ENCODE data around the gene LDAF1.

DNA sequence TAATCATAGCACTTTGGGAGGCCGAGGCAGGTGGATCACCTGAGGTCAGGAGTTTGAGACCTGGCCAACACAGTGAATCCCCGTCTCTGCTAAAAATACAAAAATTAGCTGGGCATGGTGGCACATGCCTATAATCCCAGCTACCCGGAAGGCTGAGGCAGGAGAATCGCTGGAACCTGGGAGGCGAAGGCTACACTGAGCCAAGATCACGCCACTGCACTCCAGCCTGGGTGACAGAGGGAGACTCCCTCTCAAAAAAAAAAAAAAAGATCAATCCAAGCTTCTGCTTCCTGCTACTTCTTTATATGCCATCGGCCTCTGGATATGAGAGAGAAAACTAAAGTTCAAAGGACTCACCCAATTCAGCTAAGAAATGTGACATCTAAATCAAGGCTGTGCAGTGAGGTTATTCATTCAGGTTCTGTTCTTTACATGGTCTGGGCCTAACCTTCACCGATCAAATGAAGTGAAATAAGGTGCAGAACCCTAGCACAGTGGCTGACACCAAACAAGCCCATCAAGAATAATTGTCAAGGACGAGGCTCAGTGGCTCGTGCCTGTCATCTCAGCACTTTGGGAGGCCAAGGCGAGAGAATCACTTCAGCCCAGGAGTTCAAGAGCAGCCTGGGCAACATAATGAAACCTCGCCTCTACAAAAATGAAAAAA is 27.3 kb downstream of the LDAF1 start:
- TF ChIP-seq POLR2AphosphoS5 (IDR thresholded peaks at IDR 0.05; ENCODE audit: low read depth, low read length), result no peak
- TF ChIP-seq POLR2A (IDR thresholded peaks at IDR 0.05; ENCODE audit: low read depth, low read length), result no peak
- TF ChIP-seq PAX5 (IDR thresholded peaks at IDR 0.05; ENCODE audit: insufficient read depth, low read length, severe bottlenecking), result no peak
- TF ChIP-seq TAF1 (IDR thresholded peaks at IDR 0.05; ENCODE audit: low read depth, low read length), result no peak
- TF ChIP-seq SPI1 (IDR thresholded peaks at IDR 0.05; ENCODE audit: low read depth, low read length), result no peak

Measured in GM12891 (cell line).